ENCODE measurements around the gene ARID4B.

DNA sequence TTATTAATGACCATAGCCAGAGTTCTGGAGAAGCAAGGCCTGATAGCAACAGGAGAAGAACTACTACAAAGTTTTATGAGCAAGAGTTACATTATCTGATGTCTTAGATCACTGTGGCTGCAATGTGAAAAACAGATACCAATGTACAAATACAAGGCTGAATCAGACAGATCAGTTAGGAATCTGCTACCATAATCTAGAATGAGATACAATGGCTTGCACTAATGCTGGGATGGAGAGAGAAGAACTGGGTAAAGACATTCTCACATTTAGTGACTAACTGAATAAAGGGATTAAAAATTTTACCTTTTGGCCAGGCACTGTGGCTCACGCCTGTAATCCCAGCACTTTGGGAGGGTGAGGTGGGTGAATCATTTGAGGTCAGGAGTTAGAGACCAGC is 41.3 kb downstream of the ARID4B start:
- TF ChIP-seq CTCF (tag by site-specific recombination; IDR thresholded peaks at IDR 0.05) (no peak), ZNF585B (tag by site-specific recombination; IDR thresholded peaks at IDR 0.05) (no peak), ZNF274 (IDR thresholded peaks at IDR 0.05; ENCODE audit: low read length) (no peak), ZNF274 (tag by site-specific recombination; IDR thresholded peaks at IDR 0.05; ENCODE audit: borderline replicate concordance) (no peak)
